Measurements from ENCODE around the gene SMAD5.

The SMAD5 gene

GRCh38 chr5:136197462-136198142, 65.0 kb downstream of the SMAD5 start:
- no peak for DNase-seq (ENCODE audit: low read depth)

- no peak for DNase-seq (ENCODE audit: low read depth)
Measured at GRCh38 chr5:136198453-136198852, 65.8 kb downstream of the SMAD5 start.

- DNase-seq (ENCODE audit: low read depth): no peak
Measured at GRCh38 chr5:136199408-136199807, 66.8 kb downstream of the SMAD5 start.

- DNase-seq (ENCODE audit: low read depth): no peak
Measured at GRCh38 chr5:136200130-136200529, 67.5 kb downstream of the SMAD5 start.

- DNase-seq (ENCODE audit: low read depth): no peak
Measured at GRCh38 chr5:136200761-136201160, 68.1 kb downstream of the SMAD5 start.

- no peak for DNase-seq (ENCODE audit: low read depth)
Measured at GRCh38 chr5:136201870-136202269, 69.2 kb downstream of the SMAD5 start.

- DNase-seq (ENCODE audit: low read depth): no peak
Measured at GRCh38 chr5:136202469-136203205, 70.0 kb downstream of the SMAD5 start.

- DNase-seq (ENCODE audit: low read depth): no peak
Measured at GRCh38 chr5:136203303-136203922, 70.8 kb downstream of the SMAD5 start.

- DNase-seq (ENCODE audit: low read depth): no peak
Measured at GRCh38 chr5:136205061-136205702, 72.5 kb downstream of the SMAD5 start.

GRCh38 chr5:136205941-136206340, 73.3 kb downstream of the SMAD5 start:
- DNase-seq (ENCODE audit: low read depth): no peak

- DNase-seq (ENCODE audit: low read depth): no peak
Measured at GRCh38 chr5:136206361-136206760, 73.7 kb downstream of the SMAD5 start.

GRCh38 chr5:136207631-136208030, 75.0 kb downstream of the SMAD5 start:
- no peak for DNase-seq (ENCODE audit: low read depth)

- no peak for DNase-seq (ENCODE audit: low read depth)
Measured at GRCh38 chr5:136208916-136209315, 76.3 kb downstream of the SMAD5 start.

- no peak for DNase-seq (ENCODE audit: low read depth)
Measured at GRCh38 chr5:136209346-136209910, 76.8 kb downstream of the SMAD5 start.

- DNase-seq (ENCODE audit: low read depth): peak; percentile 15
Measured at GRCh38 chr5:136210259-136210658, 77.6 kb downstream of the SMAD5 start.

- DNase-seq (ENCODE audit: low read depth): no peak
Measured at GRCh38 chr5:136211282-136212040, 78.8 kb downstream of the SMAD5 start.

GRCh38 chr5:136212252-136212721, 79.6 kb downstream of the SMAD5 start:
- peak; percentile 38 for DNase-seq (ENCODE audit: low read depth)

GRCh38 chr5:136213919-136214493, 81.4 kb downstream of the SMAD5 start:
- DNase-seq (ENCODE audit: low read depth): no peak

- DNase-seq (ENCODE audit: low read depth): no peak
Measured at GRCh38 chr5:136215812-136216211, 83.2 kb downstream of the SMAD5 start.

- no peak for DNase-seq (ENCODE audit: low read depth)
Measured at GRCh38 chr5:136216230-136216629, 83.6 kb downstream of the SMAD5 start.

- DNase-seq (ENCODE audit: low read depth): no peak
Measured at GRCh38 chr5:136221340-136221739, 88.7 kb downstream of the SMAD5 start.

Data from iris pigment epithelial cell (primary cell).